ENCODE data around the gene AHCTF1.

- TF ChIP-seq CTCF (IDR thresholded peaks at IDR 0.05) (no peak), POLR2A (IDR thresholded peaks at IDR 0.05) (no peak)
Observed at GRCh38 chr1:246827396-246827795, 104.4 kb downstream of the AHCTF1 start.
